Kidney (tissue), 14 donors: ENCODE results near the gene SAMD4A. TPM values are rescaled to one million over a fixed set of nuclear protein-coding genes. Genes with fewer than 3 reads are reported as not detected.
A peak's percentile ranks its signal among the peaks of the same experiment; 100 is the strongest.

Experiments used
- DNase-seq, 5 donors: peaks; one replicate each; pipeline ENCODE4 v3.0.0-alpha.2; 2013 to 2020
- FAIRE-seq: peaks from 2 replicates; lab custom pipeline; 2012; peaks lifted over from hg19 to GRCh38; lab: Jason Lieb, UNC
- H3K27ac ChIP-seq, 2 donors: one replicate each; pipeline ENCODE4 v1.7.0; 2013; ENCODE audit warnings: low read depth in 2 of 2, low read length in 2 of 2, inconsistent platforms in 1 of 2
- H3K27me3 ChIP-seq: one replicate; pipeline ENCODE4 v1.7.1; 2013; ENCODE audit warnings: low read length, inconsistent platforms; ENCODE audit not compliant: control insufficient read depth, insufficient read depth
- H3K36me3 ChIP-seq, 3 donors: one replicate each; pipeline versions ENCODE4 v1.7.0 to v1.7.1; 2013; ENCODE audit warnings: low read length in 3 of 3, control low read depth in 1 of 3, inconsistent platforms in 1 of 3; ENCODE audit not compliant: insufficient read depth in 3 of 3, control insufficient read depth in 2 of 3
- H3K4me1 ChIP-seq, 3 donors: one replicate each; pipeline versions ENCODE4 v1.7.0 to v1.7.1; 2013; ENCODE audit warnings: low read length in 3 of 3, inconsistent platforms in 1 of 3, low read depth in 1 of 3; ENCODE audit not compliant: control insufficient read depth in 2 of 3, insufficient read depth in 2 of 3
- H3K4me3 ChIP-seq, 3 donors: one replicate each; pipeline versions ENCODE4 v1.7.0 to v1.8.1; 2013; ENCODE audit warnings: low read length in 3 of 3, control low read depth in 1 of 3, inconsistent platforms in 1 of 3
- H3K9ac ChIP-seq, 3 donors: one replicate each; pipeline versions ENCODE4 v1.7.0 to v1.7.1; 2013; ENCODE audit warnings: low read length in 3 of 3, control low read depth in 1 of 3, inconsistent platforms in 1 of 3
- H3K9me3 ChIP-seq, 3 donors: one replicate each; pipeline versions ENCODE4 v1.7.0 to v1.7.1; 2013; ENCODE audit warnings: low read length in 3 of 3, control low read depth in 1 of 3, inconsistent platforms in 1 of 3; ENCODE audit not compliant: control insufficient read depth in 2 of 3, insufficient read depth in 1 of 3
- intact Hi-C: fragments of 100-400 bp; cut with DNase I; formaldehyde crosslinking; loops from one replicate; pipeline ENCODE4 v1.11.1; 2022
- polyA plus RNA-seq: library from polyadenylated mRNA; stranded (reverse); fragments of 350-450 nt; fragmentation: Illumina TruSeq; extraction: RNeasy Lipid Tissue Mini Kit (QIAGEN cat#74804); gene quantifications from one replicate; pipeline ENCODE4 v1.2.3, GENCODE V29; 2014; ENCODE audit warnings: low read depth, low replicate concordance; ENCODE audit not compliant: insufficient read depth
- total RNA-seq: library from RNA; stranded (reverse); fragmentation: NEBNext Ultra II Directional; extraction: Animal tissue kit (Norgen Biotek cat#: 25700); gene quantifications from one replicate; pipeline ENCODE4 v1.2.1, GENCODE V29; 2021
- TF ChIP-seq, protein P1 (sequence below): IDR thresholded peaks from 3 replicates; pipeline ENCODE4 v1.5.1; 2012; ENCODE audit warnings: mild to moderate bottlenecking, moderate library complexity, borderline replicate concordance; ENCODE audit not compliant: insufficient read depth; ENCODE audit errors: extremely low read depth
- donor health status: control.
- donor health status: control.
- donor health status: control.
- donor health status: control.
- donor health status: control.
- donor health status: DM: yes; HTN: yes; CAD: no.
- donor health status: Normal renal cell carcinoma (clear cell type).

The SAMD4A gene
- total and polyA plus RNA-seq, 2 donors from 2014 or later: 7.4 to 46.5 TPM

DNA sequence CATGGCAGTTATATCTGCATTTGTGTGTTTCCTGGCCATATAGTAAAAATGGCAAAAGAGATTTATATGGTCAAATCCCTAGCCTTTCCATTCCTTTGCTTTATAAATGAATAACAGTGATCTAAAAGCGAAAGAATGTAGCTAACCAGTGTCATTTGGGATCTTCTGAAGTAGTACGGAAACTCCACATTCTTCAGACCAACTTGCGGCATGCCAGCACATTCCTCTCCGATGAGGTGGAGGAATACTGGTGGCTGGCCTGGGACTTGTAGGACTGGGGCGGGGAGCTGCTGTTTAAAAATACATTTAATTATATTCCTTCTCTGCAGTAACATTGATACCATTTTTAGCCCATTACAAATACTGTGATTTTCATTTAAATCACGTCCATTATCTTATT, 85.3 kb downstream of the SAMD4A start:
- Histone ChIP-seq H3K27me3 (no peaks in the 10 kb centered on the region), H3K4me1 (peaks cover 3 to 37% (median 19%) of the 10 kb centered on the region in 3 donors), H3K4me3 (peak overlapping the region in 2 of 3 donors; percentile 22 to 37), H3K36me3 (no peaks in the 10 kb centered on the region), H3K9me3 (no peaks in the 10 kb centered on the region), H3K27ac (peak overlapping the region; percentile 84 to 96), H3K9ac (peak overlapping the region in 1 of 3 donors; percentile 30)
- FAIRE-seq (peak; percentile 98), DNase-seq (peak; percentile 63 to 95 (median 89))
- intact Hi-C loops: no loop called here
- TF ChIP-seq, protein P1, sequence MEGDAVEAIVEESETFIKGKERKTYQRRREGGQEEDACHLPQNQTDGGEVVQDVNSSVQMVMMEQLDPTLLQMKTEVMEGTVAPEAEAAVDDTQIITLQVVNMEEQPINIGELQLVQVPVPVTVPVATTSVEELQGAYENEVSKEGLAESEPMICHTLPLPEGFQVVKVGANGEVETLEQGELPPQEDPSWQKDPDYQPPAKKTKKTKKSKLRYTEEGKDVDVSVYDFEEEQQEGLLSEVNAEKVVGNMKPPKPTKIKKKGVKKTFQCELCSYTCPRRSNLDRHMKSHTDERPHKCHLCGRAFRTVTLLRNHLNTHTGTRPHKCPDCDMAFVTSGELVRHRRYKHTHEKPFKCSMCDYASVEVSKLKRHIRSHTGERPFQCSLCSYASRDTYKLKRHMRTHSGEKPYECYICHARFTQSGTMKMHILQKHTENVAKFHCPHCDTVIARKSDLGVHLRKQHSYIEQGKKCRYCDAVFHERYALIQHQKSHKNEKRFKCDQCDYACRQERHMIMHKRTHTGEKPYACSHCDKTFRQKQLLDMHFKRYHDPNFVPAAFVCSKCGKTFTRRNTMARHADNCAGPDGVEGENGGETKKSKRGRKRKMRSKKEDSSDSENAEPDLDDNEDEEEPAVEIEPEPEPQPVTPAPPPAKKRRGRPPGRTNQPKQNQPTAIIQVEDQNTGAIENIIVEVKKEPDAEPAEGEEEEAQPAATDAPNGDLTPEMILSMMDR: no peak

DNA sequence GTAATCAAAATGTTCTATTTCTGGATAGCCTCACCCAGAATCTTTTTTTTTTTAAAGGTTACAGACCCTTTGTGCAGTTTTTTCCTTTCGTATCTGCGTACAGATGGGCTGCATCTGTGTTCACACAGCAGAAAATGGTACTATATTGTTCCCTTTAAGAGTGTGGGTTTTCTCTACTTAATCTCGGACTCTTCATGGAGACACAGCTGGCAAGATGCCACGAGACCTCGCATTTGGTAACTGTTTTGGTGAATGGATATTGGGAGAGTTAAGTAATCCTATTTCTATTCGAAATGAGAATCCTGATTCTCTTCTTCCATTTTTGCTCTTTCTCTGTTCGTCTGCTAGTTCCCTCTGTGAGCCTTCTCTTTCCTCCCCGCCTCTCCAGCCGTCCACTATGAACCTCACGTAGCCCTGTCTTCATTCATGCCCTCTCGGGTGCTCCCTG, 85.7 kb downstream of the SAMD4A start:
- peaks cover 3 to 37% (median 19%) of the 10 kb centered on the region in 3 donors for H3K4me1 ChIP-seq
- DNase-seq: no peak
- FAIRE-seq: no peak
- peak overlapping the region; percentile 80 to 96 for H3K27ac ChIP-seq
- no peaks in the 10 kb centered on the region for H3K36me3 ChIP-seq
- peak overlapping the region in 2 of 3 donors; percentile 5 to 24 for H3K4me3 ChIP-seq
- TF ChIP-seq, protein P1: no peak
- no peaks in the 10 kb centered on the region for H3K9me3 ChIP-seq
- no peaks in the 10 kb centered on the region for H3K27me3 ChIP-seq
- intact Hi-C loops: no loop called here
- H3K9ac ChIP-seq: peak overlapping the region in 1 of 3 donors; percentile 23

DNA sequence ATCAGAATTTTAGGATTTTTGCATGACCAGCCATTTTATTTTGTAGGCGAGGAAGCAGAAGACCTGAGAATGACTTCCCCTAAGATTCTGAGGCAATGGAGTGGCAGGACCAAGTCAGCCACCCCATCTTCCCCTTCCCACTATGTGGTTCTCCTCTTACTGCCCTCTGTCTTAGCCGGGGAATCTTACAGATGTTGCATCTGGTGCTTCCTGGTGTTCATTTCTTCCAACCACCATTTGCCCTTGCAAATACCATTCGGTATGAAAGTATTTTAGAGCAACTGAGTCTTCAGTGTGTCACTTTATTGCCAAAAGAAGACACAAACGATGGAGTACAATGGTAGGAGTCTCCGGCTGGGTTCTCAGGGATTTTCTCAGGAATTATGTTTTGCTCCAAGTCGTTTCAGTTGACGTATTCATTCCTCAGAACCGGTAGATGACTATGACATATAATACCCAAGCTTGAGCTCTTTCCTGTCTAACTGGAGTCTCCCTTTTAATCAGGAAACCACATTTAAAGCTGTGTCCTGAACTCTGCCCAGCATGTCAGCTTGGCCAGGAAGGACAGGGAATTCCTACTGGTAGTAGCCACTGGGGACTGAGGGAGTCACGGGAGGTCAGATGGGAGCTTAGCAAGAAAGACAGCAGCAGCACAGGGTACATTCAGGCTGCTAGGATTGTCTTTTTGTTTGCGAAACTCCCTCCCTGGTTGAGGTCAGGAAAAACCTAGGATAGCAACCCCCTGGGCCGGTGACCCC, 87.0 kb downstream of the SAMD4A start:
- Histone ChIP-seq H3K27ac (peak overlapping the region; percentile 75 to 82), H3K4me1 (peaks cover 3 to 37% (median 19%) of the 10 kb centered on the region in 3 donors), H3K27me3 (no peaks in the 10 kb centered on the region), H3K9me3 (no peaks in the 10 kb centered on the region), H3K9ac (peak overlapping the region in 1 of 3 donors; percentile 16), H3K36me3 (no peaks in the 10 kb centered on the region), H3K4me3 (no peak overlapping the region)
- FAIRE-seq: no peak
- peak in 2 of 5 donors; percentile 74 to 84 for DNase-seq
- TF ChIP-seq, protein P1: no peak
- intact Hi-C loops: no loop called here
